ENCODE measurements around the gene NANP. TPM values are rescaled to one million over a fixed set of nuclear protein-coding genes. Genes with fewer than 3 reads are reported as not detected.

NANP gene
- polyA plus RNA-seq, 1 donor (not counting 4 experiments of a cell fraction or from before 2014, with no cell fraction given), result 6.6 TPM

DNA sequence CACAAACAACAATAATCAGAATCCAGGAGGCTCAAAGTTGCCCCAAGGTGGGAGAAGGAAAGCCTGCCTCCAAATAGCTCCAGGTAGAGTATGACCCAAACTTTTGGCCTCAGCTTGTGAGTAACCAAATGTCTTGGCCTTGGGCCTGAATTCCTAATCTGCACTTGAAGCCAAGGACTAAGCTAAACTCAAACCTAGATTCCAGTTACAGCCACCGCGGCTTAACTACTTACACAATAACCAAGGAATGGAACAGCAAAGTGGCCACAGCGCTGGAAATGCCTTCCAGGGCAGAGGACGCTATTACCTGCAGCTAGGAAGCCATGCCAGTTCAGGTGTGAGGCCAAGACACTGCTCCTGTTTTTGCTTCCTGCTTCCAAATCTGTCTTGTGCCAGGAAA lies 43.1 kb downstream of the NANP start:
- H3K27me3 ChIP-seq (ENCODE audit: control insufficient read depth, extremely low read depth, insufficient read depth, low read length), result no peaks in the 10 kb centered on the region
- no peaks in the 10 kb centered on the region for H3K4me1 ChIP-seq (ENCODE audit: control insufficient read depth, extremely low read depth, insufficient read depth, low read length)
- no peaks in the 10 kb centered on the region for H3K36me3 ChIP-seq (ENCODE audit: control insufficient read depth in 2 of 2, extremely low read depth in 1 of 2, insufficient read depth in 2 of 2, low read length in 2 of 2)
- TF ChIP-seq EZH2 (IDR thresholded peaks at IDR 0.05; ENCODE audit: low read length), result no peak
- no peaks in the 10 kb centered on the region for H3K9me3 ChIP-seq (ENCODE audit: control insufficient read depth, low read depth, low read length)
- DNase-seq (ENCODE audit: low read depth, low spot score) (no peak), FAIRE-seq (no peak)
- H3K9ac ChIP-seq (ENCODE audit: control insufficient read depth, extremely low read depth, insufficient read depth, low read length), result no peak overlapping the region
- H4K20me1 ChIP-seq (ENCODE audit: control insufficient read depth, extremely low read depth, insufficient read depth, low read length), result no peaks in the 10 kb centered on the region
- no peaks in the 10 kb centered on the region for H3K9me1 ChIP-seq (ENCODE audit: control insufficient read depth, extremely low read depth, insufficient read depth, low read length)
- no peaks in the 10 kb centered on the region for H3K79me2 ChIP-seq (ENCODE audit: control insufficient read depth, insufficient read depth, low read length)
- dilution Hi-C loops (cut with MboI; ENCODE audit: extremely low pct_ligation_motif_present, low sequenced_read_pairs), result no loop called here
- H3K4me3 ChIP-seq (ENCODE audit: control insufficient read depth in 2 of 3, extremely low read depth in 1 of 3, insufficient read depth in 2 of 3, low read depth in 1 of 3, low read length in 3 of 3), result no peak overlapping the region
- H3K4me2 ChIP-seq (ENCODE audit: control insufficient read depth, extremely low read depth, insufficient read depth, low read depth, low read length), result no peak overlapping the region
- no peak overlapping the region for H2AFZ ChIP-seq (ENCODE audit: control insufficient read depth, low read length)
- H3K27ac ChIP-seq (ENCODE audit: control insufficient read depth, insufficient read depth, low read length), result no peak overlapping the region

DNA sequence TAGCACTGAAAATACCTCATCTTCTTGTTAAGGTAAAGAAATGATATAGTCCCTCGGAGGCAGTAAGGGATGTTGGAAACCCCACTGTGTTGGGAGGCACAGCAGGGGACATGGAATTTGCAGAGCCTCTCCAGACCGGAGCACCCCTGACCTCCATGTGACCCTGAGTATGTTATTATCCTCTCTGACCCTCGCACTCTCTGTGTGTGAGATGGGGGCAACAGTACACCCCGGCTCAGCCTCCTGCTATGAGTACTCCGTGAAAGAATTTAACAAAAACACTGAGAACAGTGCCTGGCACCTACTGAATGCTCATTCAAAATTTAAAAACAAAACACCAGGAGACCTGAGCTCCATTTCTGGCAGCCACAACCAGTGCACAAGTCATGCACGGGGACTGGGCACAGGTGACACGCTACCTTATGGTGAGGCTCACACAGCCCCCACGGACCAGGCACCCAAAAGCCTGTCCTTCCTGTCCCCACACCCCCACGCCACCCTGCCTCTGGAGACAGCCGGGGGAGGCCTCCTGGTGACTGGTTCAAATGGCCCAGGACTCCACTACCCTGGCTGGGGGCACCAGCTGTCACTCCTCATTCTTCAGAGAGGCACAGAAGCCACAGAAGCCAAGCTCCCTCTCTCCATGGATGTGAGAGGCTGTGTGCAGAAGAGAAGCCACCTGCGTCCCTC lies 44.6 kb downstream of the NANP start:
- Histone ChIP-seq H2AFZ (ENCODE audit: control insufficient read depth, low read length) (no peak overlapping the region), H3K9me1 (ENCODE audit: control insufficient read depth, extremely low read depth, insufficient read depth, low read length) (no peaks in the 10 kb centered on the region), H3K4me3 (ENCODE audit: control insufficient read depth in 2 of 3, extremely low read depth in 1 of 3, insufficient read depth in 2 of 3, low read depth in 1 of 3, low read length in 3 of 3) (no peak overlapping the region), H4K20me1 (ENCODE audit: control insufficient read depth, extremely low read depth, insufficient read depth, low read length) (no peaks in the 10 kb centered on the region), H3K79me2 (ENCODE audit: control insufficient read depth, insufficient read depth, low read length) (no peaks in the 10 kb centered on the region), H3K9ac (ENCODE audit: control insufficient read depth, extremely low read depth, insufficient read depth, low read length) (no peak overlapping the region), H3K27me3 (ENCODE audit: control insufficient read depth, extremely low read depth, insufficient read depth, low read length) (no peaks in the 10 kb centered on the region), H3K9me3 (ENCODE audit: control insufficient read depth, low read depth, low read length) (no peaks in the 10 kb centered on the region), H3K4me2 (ENCODE audit: control insufficient read depth, extremely low read depth, insufficient read depth, low read depth, low read length) (no peak overlapping the region), H3K4me1 (ENCODE audit: control insufficient read depth, extremely low read depth, insufficient read depth, low read length) (no peaks in the 10 kb centered on the region), H3K36me3 (ENCODE audit: control insufficient read depth in 2 of 2, extremely low read depth in 1 of 2, insufficient read depth in 2 of 2, low read length in 2 of 2) (no peaks in the 10 kb centered on the region), H3K27ac (ENCODE audit: control insufficient read depth, insufficient read depth, low read length) (no peak overlapping the region)
- no peak for DNase-seq (ENCODE audit: low read depth, low spot score)
- FAIRE-seq, result no peak
- dilution Hi-C loops (cut with MboI; ENCODE audit: extremely low pct_ligation_motif_present, low sequenced_read_pairs), result no loop called here
- TF ChIP-seq, protein P1, sequence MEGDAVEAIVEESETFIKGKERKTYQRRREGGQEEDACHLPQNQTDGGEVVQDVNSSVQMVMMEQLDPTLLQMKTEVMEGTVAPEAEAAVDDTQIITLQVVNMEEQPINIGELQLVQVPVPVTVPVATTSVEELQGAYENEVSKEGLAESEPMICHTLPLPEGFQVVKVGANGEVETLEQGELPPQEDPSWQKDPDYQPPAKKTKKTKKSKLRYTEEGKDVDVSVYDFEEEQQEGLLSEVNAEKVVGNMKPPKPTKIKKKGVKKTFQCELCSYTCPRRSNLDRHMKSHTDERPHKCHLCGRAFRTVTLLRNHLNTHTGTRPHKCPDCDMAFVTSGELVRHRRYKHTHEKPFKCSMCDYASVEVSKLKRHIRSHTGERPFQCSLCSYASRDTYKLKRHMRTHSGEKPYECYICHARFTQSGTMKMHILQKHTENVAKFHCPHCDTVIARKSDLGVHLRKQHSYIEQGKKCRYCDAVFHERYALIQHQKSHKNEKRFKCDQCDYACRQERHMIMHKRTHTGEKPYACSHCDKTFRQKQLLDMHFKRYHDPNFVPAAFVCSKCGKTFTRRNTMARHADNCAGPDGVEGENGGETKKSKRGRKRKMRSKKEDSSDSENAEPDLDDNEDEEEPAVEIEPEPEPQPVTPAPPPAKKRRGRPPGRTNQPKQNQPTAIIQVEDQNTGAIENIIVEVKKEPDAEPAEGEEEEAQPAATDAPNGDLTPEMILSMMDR (optimal IDR thresholded peaks at IDR 0.05 in 1 of 3, IDR thresholded peaks at IDR 0.05 in 1 of 3, conservative IDR thresholded peaks at IDR 0.05 in 1 of 3; ENCODE audit: extremely low read depth in 1 of 3, insufficient read depth in 2 of 3, low read length in 3 of 3), result no peak
- no peak for TF ChIP-seq EZH2 (IDR thresholded peaks at IDR 0.05; ENCODE audit: low read length)
